Breast epithelium (tissue), 4 donors: Measurements from ENCODE around the gene XPC. TPM values are rescaled to one million over a fixed set of nuclear protein-coding genes. Genes with fewer than 3 reads are reported as not detected.
A peak's percentile ranks its signal among the peaks of the same experiment; 100 is the strongest.

Source experiments
- DNase-seq, 2 donors: peaks; one replicate each; pipeline ENCODE4 v3.0.0-alpha.2; 2019; ENCODE audit warnings: low spot score in 2 of 2
- H3K27ac ChIP-seq, 2 donors: fragments of 200-600 bp; sonication (generic) in 1 of 2; one replicate each; pipeline ENCODE4 v1.5.1; 2016 to 2019; ENCODE audit warnings: mild to moderate bottlenecking in 1 of 2
- H3K27me3 ChIP-seq, 2 donors: fragments of 200-600 bp; sonication (generic) in 1 of 2; one replicate each; pipeline versions ENCODE4 v1.5.1 to v1.6.0; 2017 to 2019; ENCODE audit warnings: control low read depth in 1 of 2, mild to moderate bottlenecking in 1 of 2
- H3K36me3 ChIP-seq: fragments of 200-600 bp; one replicate; pipeline ENCODE4 v1.5.1; 2019
- H3K4me1 ChIP-seq, 2 donors: fragments of 200-600 bp; sonication (generic); one replicate each; pipeline ENCODE4 v1.5.1; 2016 to 2019; ENCODE audit warnings: control low read depth in 1 of 2
- H3K4me3 ChIP-seq, 3 donors: fragments of 200-600 bp; sonication (generic); 1 replicate in 2 of 3; 2 replicates in 1 of 3; pipeline ENCODE4 v1.5.1; 2016 to 2019; ENCODE audit warnings: mild to moderate bottlenecking in 3 of 3, moderate library complexity in 2 of 3
- H3K9me3 ChIP-seq, 2 donors: fragments of 200-600 bp; sonication (generic) in 1 of 2; one replicate each; pipeline ENCODE4 v1.5.1; 2016 to 2019; ENCODE audit warnings: control low read depth in 1 of 2
- POLR2A ChIP-seq: fragments of 450-650 bp; IDR thresholded peaks from one replicate; pipeline ENCODE4 v1.6.1; 2016; ENCODE audit warnings: antibody characterized with exemption, mild to moderate bottlenecking, moderate library complexity
- POLR2AphosphoS5 ChIP-seq, 3 donors: sonication (generic); formaldehyde crosslinking; IDR thresholded peaks; one replicate each; pipeline ENCODE4 v1.6.1; 2017; ENCODE audit warnings: antibody characterized with exemption in 3 of 3
- intact Hi-C: fragments of 100-400 bp; cut with DNase I; formaldehyde crosslinking; loops from one replicate; pipeline ENCODE4 v1.15.1; 2023; ENCODE audit warnings: low total_unique reads
- total RNA-seq, 3 donors: library from RNA; depleted of rRNA; stranded (reverse); fragments of >200 nt; gene quantifications; one replicate each; pipeline ENCODE4 v1.1.0, GENCODE V29; 2016
- TF ChIP-seq, protein P1 (sequence below), 3 donors: fragments of 450-650 bp; IDR thresholded peaks; one replicate each; pipeline ENCODE4 v1.5.1; 2016 to 2017; ENCODE audit warnings: antibody characterized with exemption in 3 of 3, mild to moderate bottlenecking in 3 of 3, moderate library complexity in 3 of 3

The XPC gene
- total RNA-seq, 3 donors from 2014 or later: 57.4 to 74.2 (median 61.3) TPM

DNA sequence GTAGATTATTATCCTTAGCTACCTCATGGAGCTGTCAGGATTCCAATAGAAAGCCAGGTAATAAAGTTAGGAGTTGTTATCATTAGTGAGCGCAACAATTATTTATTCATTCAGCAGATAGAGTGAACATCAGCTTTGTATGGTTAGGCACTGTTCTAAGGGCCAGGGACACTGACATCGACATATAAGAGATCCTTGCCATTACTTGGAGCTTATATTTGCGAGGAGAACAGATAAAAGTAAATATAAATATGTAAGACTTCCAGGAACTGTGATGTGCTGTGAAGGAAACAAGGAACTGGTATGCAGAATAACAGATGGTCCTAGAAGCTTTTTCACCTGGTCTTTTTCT is 689 bp upstream of the XPC start:
- H3K36me3 ChIP-seq: peaks cover 7% of the 10 kb centered on the region
- no peak for TF ChIP-seq POLR2AphosphoS5 (IDR thresholded peaks at IDR 0.05)
- TF ChIP-seq, protein P1, sequence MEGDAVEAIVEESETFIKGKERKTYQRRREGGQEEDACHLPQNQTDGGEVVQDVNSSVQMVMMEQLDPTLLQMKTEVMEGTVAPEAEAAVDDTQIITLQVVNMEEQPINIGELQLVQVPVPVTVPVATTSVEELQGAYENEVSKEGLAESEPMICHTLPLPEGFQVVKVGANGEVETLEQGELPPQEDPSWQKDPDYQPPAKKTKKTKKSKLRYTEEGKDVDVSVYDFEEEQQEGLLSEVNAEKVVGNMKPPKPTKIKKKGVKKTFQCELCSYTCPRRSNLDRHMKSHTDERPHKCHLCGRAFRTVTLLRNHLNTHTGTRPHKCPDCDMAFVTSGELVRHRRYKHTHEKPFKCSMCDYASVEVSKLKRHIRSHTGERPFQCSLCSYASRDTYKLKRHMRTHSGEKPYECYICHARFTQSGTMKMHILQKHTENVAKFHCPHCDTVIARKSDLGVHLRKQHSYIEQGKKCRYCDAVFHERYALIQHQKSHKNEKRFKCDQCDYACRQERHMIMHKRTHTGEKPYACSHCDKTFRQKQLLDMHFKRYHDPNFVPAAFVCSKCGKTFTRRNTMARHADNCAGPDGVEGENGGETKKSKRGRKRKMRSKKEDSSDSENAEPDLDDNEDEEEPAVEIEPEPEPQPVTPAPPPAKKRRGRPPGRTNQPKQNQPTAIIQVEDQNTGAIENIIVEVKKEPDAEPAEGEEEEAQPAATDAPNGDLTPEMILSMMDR (IDR thresholded peaks at IDR 0.05): no peak
- no peak for TF ChIP-seq POLR2A
- intact Hi-C loops: no loop called here
- H3K27me3 ChIP-seq: no peaks in the 10 kb centered on the region
- no peaks in the 10 kb centered on the region for H3K4me1 ChIP-seq
- no peaks in the 10 kb centered on the region for H3K9me3 ChIP-seq
- no peak for DNase-seq
- H3K27ac ChIP-seq: peak overlapping the region; percentile 98 to 99
- H3K4me3 ChIP-seq: peak overlapping the region; percentile 82 to 95 (median 93)

DNA sequence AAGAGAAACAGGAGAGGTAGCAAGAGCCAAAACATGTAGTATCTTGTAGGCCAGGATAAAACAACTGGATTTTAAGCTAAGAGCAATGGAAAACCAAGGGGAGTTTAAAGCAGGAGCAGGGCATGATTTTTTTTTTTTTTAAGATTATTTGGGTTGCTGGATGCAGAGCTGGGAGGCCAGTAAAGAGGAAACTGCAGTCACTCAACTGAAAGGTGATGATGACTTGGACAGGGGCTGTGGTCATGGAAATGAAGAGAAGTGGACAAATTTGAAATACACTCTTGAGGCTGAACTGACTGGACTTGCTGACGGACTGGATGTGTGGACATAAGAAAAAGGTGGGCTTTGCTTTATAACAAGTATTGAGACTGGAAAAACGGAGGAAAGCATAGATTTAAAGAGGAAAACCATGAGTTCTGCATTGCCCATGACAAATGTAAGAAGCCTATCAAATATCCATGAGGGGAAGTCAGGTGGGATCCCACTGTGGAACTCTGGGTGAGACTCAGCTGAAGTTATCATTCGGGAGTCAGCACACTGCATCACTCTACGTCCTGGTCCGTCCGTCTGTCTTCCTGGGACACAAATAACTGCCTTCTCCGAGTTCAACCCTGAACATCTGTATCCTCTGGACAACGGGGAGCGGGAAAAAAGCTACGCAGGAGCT is 688 bp downstream of the XPC start:
- Histone ChIP-seq H3K4me3 (peak overlapping the region; percentile 82 to 95 (median 93)), H3K27me3 (no peaks in the 10 kb centered on the region), H3K27ac (peak overlapping the region; percentile 98 to 99), H3K36me3 (peaks cover 6% of the 10 kb centered on the region), H3K9me3 (no peaks in the 10 kb centered on the region), H3K4me1 (no peaks in the 10 kb centered on the region)
- DNase-seq: no peak
- intact Hi-C loops: no loop called here
- TF ChIP-seq POLR2A: no peak
- TF ChIP-seq POLR2AphosphoS5 (IDR thresholded peaks at IDR 0.05): no peak
- TF ChIP-seq, protein P1 (IDR thresholded peaks at IDR 0.05): no peak

DNA sequence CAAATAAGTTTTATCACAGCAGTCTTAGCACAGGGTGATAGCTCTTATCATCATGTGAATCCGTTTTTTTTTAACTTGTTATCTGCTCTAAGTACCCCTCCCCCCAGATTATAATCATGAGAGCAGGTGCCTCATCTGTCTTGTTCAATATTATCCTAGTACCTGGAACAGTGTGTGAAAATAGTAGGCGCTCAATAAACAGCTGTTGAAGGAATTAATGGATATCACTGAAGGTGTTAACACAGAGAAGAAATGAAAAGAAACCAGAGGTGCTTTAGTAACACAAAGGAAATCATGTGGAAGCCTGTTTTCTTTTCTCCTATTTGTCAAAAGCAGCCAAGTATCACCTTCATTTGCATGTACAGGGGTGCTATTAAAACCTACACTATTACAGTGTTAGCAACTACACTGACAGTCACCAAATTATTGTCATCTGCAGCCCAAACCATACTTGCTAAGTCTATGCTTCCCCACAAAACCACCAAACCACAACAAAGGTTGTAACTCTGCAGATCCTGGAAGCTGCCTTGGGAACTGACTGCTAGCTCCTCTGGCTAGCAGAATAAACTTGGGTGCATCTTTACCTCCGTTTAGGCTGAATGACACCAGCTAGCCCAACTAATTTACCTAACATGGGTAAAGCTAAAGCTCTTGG is 2.9 kb downstream of the XPC start:
- Histone ChIP-seq H3K27me3 (no peaks in the 10 kb centered on the region), H3K4me1 (no peaks in the 10 kb centered on the region), H3K36me3 (no peaks in the 10 kb centered on the region), H3K9me3 (no peaks in the 10 kb centered on the region), H3K27ac (no peak overlapping the region), H3K4me3 (no peak overlapping the region)
- intact Hi-C loops: no loop called here
- TF ChIP-seq POLR2AphosphoS5 (IDR thresholded peaks at IDR 0.05) (no peak), POLR2A (no peak)
- TF ChIP-seq, protein P1 (IDR thresholded peaks at IDR 0.05): no peak
- DNase-seq: no peak

DNA sequence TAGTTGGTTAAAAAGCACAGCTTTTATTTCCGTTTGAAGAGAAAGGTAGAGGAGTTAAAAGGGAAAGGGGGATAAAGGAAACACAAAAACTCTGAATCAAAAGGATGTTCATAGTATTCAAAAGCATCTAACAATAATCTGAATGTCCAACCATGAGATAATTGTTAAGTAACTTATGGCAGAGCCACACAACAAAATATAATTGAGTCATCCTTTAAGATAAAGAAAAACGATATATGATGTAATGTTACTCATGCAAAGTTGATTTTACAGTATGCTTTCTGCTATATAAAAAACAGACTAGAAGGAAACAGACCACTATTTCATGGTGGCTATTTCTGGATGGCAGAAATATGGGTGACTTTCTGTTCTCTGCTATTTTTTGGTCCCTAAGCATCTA is 3.9 kb downstream of the XPC start:
- Histone ChIP-seq H3K4me3 (no peak overlapping the region), H3K4me1 (no peaks in the 10 kb centered on the region), H3K36me3 (no peaks in the 10 kb centered on the region), H3K9me3 (no peaks in the 10 kb centered on the region), H3K27ac (no peak overlapping the region), H3K27me3 (no peaks in the 10 kb centered on the region)
- intact Hi-C loops: no loop called here
- no peak for TF ChIP-seq POLR2AphosphoS5 (IDR thresholded peaks at IDR 0.05)
- TF ChIP-seq, protein P1 (IDR thresholded peaks at IDR 0.05): no peak
- no peak for TF ChIP-seq POLR2A
- no peak for DNase-seq

DNA sequence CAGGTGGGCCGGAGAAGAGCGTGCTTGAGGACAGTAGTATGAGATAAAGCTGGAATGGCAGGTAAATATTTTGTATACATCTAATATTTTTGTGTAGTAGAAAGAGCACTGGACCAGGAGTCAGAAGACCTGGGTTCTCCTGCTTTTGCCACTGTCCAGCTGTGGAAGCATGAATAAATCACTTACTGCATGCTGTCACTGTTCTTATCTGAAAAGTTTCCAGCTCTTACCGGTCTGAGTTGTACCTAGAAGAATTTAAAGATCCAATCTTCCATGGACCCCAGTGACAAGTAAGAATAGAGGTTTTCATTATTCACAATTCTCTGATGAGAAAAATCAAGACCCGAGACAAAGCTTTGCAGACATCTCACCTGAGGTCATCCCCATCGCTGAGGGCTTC is 5.9 kb downstream of the XPC start:
- DNase-seq: no peak
- Histone ChIP-seq H3K9me3 (no peaks in the 10 kb centered on the region), H3K36me3 (peaks cover 15% of the 10 kb centered on the region), H3K4me3 (no peak overlapping the region), H3K27me3 (no peaks in the 10 kb centered on the region), H3K27ac (no peak overlapping the region), H3K4me1 (no peaks in the 10 kb centered on the region)
- intact Hi-C loops: no loop called here
- TF ChIP-seq, protein P1 (IDR thresholded peaks at IDR 0.05): no peak
- no peak for TF ChIP-seq POLR2A
- no peak for TF ChIP-seq POLR2AphosphoS5 (IDR thresholded peaks at IDR 0.05)
